GM18499 (cell line): ENCODE data around the gene BCAR3.

Source experiments
- ATAC-seq: cut with Tn5 transposase; IDR thresholded peaks from one replicate; pipeline ENCODE4 v1.9.1; 2021; ENCODE audit warnings: moderate number of reproducible peaks; ENCODE audit not compliant: insufficient read depth, unreplicated experiment

BCAR3 gene

GRCh38 chr1:93681101-93681988 is at the start of gene BCAR3:
BCAR3 (minus strand) TSS chr1:93681837; CDS start chr1:93674930, 6,907 bp downstream.
- ATAC-seq = no peak

DNA sequence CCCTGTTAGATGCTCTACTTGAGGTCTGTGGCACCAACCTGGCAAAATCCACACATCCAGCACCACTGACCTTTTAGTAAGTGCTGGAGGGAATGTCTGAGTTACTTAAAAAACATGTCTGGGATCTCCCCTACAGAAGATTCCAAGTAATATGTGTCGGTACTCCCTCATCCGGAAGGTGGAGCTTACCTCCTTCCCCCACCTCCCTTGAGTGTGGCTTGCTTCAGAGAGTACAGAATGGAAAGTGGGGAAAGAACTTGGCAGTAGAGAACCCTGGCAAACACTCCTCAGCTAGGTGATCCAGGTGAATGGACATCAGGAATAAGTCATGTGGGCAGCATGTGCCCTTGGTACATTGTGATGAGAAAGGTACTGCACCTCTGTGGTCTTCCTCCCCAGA is 49.0 kb upstream of the BCAR3 start:
- no peak for ATAC-seq

GRCh38 chr1:93729906-93730305 is 48.3 kb upstream of the BCAR3 start:
- ATAC-seq = no peak

GRCh38 chr1:93729502-93729901 is 47.9 kb upstream of the BCAR3 start:
- no peak for ATAC-seq

- ATAC-seq = no peak
Observed at GRCh38 chr1:93728480-93729131, 47.0 kb upstream of the BCAR3 start.

GRCh38 chr1:93723733-93724270 is 42.2 kb upstream of the BCAR3 start:
- ATAC-seq = no peak

DNA sequence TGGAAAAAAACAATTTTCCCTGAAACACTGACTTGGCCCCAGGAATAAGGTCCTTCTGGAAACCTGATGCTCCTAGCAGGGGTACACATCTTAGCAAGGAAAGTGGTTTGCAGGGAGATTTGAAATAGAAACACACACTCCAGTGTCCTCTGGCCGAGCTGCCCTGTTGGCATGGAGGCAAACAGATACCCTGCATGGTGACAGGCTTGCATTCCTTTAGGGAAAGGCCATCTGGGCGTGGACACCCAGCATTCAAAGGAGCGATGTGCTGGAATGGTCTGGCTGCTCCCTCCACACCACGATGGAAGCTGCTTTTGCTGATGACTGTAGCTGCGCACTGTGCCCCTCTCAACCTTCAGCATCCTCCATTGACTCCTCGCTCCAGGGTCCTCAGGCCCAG is 41.5 kb upstream of the BCAR3 start:
- no peak for ATAC-seq

DNA sequence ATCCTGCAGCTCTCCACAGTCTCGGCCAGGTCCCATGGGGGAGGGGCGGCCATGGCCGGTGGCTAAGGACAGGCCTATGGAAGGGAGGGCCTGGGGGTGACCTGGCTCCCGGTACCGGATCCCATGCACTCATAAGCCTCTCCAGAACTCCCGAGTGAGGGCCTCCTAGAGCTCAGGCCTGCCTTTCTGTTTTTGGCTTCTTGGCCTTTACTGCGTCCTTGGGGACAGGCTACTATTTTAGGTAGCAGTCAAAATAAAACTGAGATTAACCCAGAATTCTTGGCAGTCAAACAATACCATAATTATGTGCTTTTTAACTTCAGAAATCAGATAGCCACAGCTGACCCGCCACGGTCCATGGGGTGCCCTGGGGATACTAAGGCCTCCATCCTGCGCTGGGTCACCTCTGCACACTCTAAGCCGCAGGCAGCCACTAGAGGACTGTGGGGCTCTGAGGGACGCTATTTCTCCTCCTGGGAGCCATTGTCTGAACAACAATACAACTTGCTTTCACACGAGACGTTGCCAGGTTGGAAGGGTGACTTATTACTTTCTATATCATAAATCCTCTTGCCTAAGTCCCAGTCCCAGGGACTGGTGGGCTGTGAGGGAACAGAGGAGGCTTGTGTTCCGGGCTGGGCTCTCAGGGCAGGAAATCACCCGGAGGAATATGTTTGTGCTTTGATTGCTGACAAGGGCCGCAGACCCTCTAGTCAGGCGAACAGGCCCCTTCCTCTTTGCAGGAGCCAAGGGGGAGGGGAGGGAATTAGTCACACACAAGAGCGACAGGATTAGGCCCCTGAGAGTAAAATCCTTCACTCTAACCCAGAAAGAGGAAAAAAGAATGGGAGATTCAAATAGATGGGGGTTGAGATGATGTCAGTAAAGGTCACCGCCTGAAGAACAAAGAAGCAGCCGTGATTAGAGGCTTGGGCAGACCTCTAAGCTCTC is 40.7 kb upstream of the BCAR3 start:
- no peak for ATAC-seq

DNA sequence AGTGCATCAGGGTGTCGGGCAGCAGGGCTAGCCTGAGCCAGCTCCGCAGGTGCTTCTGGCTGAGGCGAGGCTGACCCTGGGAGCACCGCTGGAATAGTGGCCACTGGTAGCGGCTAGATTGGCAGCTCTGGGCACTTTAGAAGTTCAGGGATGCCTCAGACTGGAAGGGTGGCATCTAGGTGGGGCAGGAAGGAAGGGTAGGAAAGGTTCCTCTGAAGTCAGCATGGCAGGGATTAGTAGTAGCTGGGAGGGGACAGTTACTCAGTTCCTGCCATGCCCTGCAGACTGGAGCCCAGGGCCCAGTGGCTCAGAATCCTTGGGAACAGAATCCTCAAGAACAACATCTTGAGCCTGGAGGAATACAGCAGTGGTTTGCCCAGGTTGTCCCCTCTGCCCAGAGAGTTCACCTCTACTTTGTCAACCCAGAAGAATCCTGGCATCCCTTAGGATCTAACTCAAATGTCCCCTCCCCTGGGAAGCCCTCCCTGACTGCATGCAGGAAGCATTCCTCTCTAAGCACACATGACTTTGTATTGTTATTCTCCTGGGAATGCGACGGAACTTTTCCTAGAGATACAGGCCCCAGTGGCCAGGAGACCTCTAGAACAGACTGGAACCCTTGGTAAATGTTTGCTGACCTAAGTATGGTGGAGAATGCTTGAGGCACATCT is 39.5 kb upstream of the BCAR3 start:
- no peak for ATAC-seq

DNA sequence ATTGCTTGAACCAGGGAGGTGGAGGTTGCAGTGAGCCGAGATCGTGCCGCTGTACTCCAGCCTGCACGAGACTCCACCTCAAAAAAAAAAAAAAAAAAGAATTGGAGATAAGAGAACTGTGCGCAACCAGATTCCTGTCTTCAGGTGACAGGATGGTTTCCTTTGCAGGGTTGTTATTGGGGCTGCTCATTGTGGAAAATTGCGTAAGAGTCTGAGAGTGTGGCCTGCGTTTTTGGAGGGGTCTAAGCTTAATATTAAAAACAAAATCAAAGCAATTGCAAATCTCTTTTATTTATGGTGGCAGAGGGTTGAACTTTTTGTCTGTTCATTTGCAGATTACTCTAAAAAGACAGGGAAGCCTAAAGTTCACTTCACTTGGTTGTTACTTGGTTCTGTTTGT is 36.0 kb upstream of the BCAR3 start:
- no peak for ATAC-seq

GRCh38 chr1:93716941-93717368 is 35.3 kb upstream of the BCAR3 start:
- no peak for ATAC-seq

DNA sequence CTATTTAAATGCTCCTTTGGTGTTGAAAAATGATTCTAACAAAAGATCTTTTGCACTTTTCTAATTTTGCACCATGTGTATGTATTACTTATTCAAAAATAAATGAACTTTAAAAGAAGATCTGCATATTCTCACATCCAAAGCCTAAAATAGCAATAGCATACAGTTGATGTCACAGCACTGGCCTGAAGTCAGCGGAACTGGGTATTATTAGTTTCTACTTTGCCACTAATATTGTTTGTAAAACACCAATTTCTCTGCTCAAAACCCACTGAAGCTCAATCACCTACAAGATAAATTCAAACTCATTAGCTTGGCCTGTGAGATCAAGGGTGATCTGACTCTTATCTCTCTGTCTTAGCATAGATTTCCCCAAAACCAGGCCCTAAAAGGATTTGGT is 34.5 kb upstream of the BCAR3 start:
- no peak for ATAC-seq

GRCh38 chr1:93715529-93716126 is 34.0 kb upstream of the BCAR3 start:
- peak; percentile 41 for ATAC-seq

- no peak for ATAC-seq
Observed at GRCh38 chr1:93714356-93714755, 32.7 kb upstream of the BCAR3 start.

DNA sequence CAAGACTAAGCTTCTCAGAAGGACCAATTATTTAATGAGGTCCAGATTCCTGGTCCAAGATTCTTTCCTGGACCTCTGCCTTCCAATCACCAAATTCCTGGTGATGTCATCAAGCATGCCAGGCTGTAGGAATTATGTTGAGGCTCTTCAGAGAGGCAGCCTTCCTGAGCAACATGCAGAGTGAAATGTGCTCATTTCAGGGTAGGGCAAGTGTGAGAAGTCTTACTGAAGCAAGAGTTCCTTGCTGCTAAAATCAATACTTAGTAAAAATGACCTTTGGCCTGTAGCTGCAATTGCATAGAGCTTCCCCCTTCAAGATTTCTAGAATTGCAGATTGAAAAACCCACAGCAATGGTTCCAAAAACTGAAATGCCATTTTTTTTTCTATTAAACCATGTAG is 31.7 kb upstream of the BCAR3 start:
- no peak for ATAC-seq

DNA sequence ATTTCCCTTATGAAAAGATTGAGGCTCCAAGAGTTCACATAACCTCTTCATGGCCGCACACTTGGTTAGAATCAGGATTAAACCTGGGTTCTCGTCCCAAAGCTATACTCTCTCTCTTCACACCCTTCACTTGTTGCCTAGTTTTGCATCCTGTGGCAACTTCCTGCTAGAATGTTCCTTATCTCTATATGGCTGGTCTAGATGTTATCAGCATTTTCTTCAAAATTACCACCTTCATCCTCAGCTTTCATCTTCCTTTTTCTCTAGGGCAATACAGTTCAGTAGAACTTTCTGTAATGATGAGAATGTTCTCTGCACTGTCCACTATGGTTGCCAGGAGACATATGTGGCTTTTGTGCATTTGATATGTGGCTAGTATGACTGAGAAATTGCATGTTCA is 31.1 kb upstream of the BCAR3 start:
- no peak for ATAC-seq

DNA sequence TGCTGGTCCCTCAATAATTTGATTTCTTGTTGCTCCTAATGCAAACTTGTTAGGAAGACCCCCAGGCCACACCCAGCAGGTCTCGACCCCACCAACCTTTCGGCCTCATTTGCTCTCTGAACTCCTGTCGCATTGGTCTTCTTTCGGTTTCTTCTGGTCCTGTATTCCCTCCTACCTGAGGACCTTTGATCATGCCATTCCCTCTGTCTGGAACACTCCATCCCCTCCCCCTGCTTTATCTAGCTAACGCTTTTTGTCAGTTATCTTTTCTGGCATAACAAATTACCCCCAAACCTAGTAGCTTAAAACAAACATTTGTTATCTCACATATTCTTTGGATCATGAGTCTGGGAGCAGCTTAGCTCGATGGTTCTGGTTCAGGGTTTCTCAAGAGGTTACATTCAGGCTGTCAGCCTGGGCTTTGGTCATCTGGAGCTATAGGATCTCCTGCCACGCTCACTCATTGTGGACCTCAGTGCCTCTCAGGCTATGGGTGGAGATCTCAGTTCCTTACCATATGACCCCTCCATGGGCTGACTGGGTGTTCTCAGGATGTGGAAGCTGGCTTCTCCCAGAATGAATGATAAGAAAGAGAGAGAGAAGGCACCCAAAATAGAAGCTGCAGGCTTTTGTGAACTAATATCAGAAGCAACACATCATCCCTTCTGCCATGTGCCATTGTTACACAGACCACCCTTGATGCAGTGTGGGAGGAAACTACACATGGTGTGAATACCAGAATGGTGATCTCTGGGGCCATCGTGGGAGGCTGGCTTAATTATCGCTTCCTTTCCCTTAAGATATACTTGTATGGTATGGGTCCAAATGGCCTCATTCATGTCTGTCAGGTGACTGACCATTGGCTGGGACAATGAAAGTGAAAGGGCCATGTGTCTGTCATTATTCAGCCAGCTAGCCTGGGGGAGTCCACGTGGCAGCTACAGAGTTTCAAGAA is 29.1 kb upstream of the BCAR3 start:
- ATAC-seq = no peak

DNA sequence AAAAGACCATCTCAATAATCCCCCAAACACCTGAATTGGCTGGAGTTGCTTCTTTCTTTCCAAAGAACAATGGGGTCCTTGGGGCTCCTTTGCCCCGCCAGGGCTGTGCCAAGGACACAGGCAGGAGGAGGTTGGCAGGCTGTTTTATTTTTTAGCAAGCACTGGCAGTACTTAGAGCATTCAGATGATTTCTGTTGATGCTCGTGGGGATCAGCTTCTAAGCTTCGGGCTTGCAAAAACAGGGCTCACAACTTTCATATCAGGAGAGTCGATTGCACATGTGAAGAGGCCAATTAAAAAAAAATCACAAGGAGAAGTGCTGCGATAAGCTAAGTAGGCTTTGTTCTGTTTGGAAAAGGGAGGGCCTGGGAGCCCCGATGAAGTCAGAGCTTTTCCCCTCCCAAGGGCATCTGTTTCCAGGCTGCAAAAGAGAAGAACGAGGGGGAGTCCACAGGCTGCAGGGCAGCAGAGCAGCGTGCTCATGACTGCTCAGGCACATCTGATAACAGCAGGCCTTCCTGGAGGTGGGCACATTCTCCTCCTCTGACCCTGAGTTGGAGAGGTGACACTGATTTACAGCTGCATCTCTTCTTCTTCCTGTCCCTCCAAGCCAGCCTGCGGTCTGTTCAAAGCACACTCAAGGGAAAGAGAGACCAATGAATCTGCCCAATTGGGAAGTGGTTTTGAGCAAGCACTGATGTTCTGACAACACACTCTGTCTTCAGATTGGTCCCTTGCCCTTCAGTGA is 27.3 kb upstream of the BCAR3 start:
- no peak for ATAC-seq
